Measurements from ENCODE around the gene ZNF445.
A peak's percentile ranks its signal among the peaks of the same experiment; 100 is the strongest.

Gene ZNF445

DNA sequence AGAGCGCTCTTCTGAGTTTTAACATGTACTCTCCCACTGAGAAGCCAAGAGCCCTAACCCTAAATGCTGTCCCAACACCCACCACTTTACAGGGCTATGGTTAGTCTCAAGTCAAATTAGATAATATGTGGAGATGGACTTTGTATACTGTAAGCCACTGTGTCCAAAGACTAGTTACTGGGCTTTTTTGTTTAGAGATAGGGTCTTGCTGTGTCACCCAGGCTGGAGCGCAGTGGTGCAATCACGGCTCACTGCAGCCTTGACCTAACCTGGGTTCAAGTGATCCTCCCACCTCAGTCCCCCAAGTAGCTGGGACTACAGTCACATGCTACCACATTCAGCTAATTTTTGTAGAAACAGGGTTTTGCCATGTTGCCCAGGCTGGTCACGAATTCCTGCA is 23.2 kb downstream of the ZNF445 start:
- Histone ChIP-seq H3K4me3 (no peak overlapping the region), H3K36me3 (ENCODE audit: insufficient read depth, low read length) (peaks cover 81% of the 10 kb centered on the region), H3K27ac (no peak overlapping the region), H3K9me3 (ENCODE audit: low read depth, low read length) (no peaks in the 10 kb centered on the region), H3K9ac (ENCODE audit: insufficient read length) (no peak overlapping the region)
- TF ChIP-seq EZH2 (IDR thresholded peaks at IDR 0.05) (no peak), FOXP2 (optimal IDR thresholded peaks at IDR 0.05; ENCODE audit: control extremely low read depth, extremely low read length, insufficient read depth) (no peak)
- no peak for DNase-seq (ENCODE audit: low read depth, low spot score)

- Histone ChIP-seq H3K9ac (ENCODE audit: insufficient read length) (no peak overlapping the region), H3K9me3 (ENCODE audit: low read depth, low read length) (no peaks in the 10 kb centered on the region), H3K27ac (no peak overlapping the region), H3K36me3 (ENCODE audit: insufficient read depth, low read length) (peaks cover 94% of the 10 kb centered on the region), H3K4me3 (no peak overlapping the region)
- no peak for TF ChIP-seq POLR2AphosphoS5 (IDR thresholded peaks at IDR 0.05; ENCODE audit: borderline replicate concordance, low read depth, low read length)
- no peak for TF ChIP-seq EZH2 (IDR thresholded peaks at IDR 0.05)
- no peak for DNase-seq (ENCODE audit: low read depth, low spot score)
Measured at GRCh38 chr3:44451441-44451840, 26.0 kb downstream of the ZNF445 start.

- no peak overlapping the region for H3K9ac ChIP-seq (ENCODE audit: insufficient read length)
- H3K27ac ChIP-seq, result no peak overlapping the region
- DNase-seq (ENCODE audit: low read depth, low spot score), result no peak
- H3K4me3 ChIP-seq, result no peak overlapping the region
- no peak for TF ChIP-seq POLR2AphosphoS5 (IDR thresholded peaks at IDR 0.05; ENCODE audit: borderline replicate concordance, low read depth, low read length)
- TF ChIP-seq FOXP2 (optimal IDR thresholded peaks at IDR 0.05; ENCODE audit: control extremely low read depth, extremely low read length, insufficient read depth), result no peak
- no peak for TF ChIP-seq EZH2 (IDR thresholded peaks at IDR 0.05)
- H3K36me3 ChIP-seq (ENCODE audit: insufficient read depth, low read length), result peaks cover 66% of the 10 kb centered on the region
- no peaks in the 10 kb centered on the region for H3K9me3 ChIP-seq (ENCODE audit: low read depth, low read length)
Measured at GRCh38 chr3:44446929-44447328, 30.5 kb downstream of the ZNF445 start.

DNA sequence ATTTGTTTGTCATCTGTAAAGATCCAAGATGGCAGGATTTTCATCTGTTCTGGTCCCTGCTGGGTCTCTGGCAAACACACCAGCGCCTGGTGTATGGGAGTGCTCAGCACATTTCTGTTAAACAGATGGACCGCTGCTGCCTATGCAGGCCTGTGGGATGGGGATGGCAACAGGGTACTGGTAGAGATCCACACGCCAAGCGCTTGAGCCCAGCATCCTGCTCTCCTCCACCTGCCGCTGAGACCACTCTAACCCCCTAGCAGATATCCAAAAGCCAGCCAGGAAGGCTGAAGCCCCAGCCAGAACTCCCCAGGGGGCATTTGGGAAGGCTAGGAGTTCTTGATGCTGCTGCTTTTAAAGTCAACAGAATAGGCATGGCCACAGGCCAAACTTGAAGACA is 31.7 kb downstream of the ZNF445 start:
- TF ChIP-seq POLR2AphosphoS5 (IDR thresholded peaks at IDR 0.05; ENCODE audit: borderline replicate concordance, low read depth, low read length), result no peak
- TF ChIP-seq EZH2 (IDR thresholded peaks at IDR 0.05), result no peak
- no peak for TF ChIP-seq FOXP2 (optimal IDR thresholded peaks at IDR 0.05; ENCODE audit: control extremely low read depth, extremely low read length, insufficient read depth)

DNA sequence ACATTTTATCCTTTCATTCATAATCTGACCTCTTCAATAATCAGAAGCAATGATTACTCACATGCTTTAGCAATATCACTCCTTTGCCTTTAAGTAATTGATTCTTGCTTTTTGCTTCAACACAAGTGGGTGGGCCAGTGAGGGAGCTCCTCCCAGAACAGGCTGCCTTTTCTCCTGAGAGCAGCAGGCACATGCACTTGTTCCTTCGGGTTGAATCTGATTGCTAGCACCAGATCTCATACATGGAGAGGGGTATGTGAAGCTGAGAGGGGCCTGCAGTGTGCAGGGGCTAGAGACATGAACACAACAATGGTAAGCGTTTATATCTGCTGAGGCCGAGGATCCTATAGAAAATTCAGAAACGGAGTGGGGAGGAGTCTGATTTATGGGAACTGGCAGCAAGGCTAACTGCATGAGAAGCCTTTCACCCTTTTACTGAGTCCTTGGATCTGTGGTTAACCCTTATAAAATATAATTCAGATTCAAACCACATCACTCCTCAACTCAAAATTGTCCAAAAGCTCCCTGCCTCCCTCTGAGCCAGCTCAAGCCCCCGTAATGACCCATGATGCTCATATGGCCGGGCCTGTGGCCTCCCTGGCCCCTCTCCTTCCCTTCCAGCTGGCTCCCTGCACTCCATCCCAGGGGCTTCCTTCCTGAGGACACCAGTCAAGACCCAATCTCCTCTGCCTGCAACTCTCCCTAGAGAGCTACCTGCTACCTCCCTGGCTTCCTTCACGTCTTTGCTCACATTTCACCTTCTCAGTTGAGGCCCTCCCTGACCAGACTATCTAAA is 32.4 kb downstream of the ZNF445 start:
- peaks cover 48% of the 10 kb centered on the region for H3K36me3 ChIP-seq (ENCODE audit: insufficient read depth, low read length)

More for the DNA sequence above, 31.7 kb downstream of the ZNF445 start:
- no peak for DNase-seq (ENCODE audit: low read depth, low spot score)
- Histone ChIP-seq H3K4me3 (no peak overlapping the region), H3K9ac (ENCODE audit: insufficient read length) (no peak overlapping the region), H3K9me3 (ENCODE audit: low read depth, low read length) (no peaks in the 10 kb centered on the region), H3K27ac (no peak overlapping the region), H3K36me3 (ENCODE audit: insufficient read depth, low read length) (peaks cover 54% of the 10 kb centered on the region)

GRCh38 chr3:44444437-44444836 is 33.0 kb downstream of the ZNF445 start:
- no peaks in the 10 kb centered on the region for H3K9me3 ChIP-seq (ENCODE audit: low read depth, low read length)
- peaks cover 41% of the 10 kb centered on the region for H3K36me3 ChIP-seq (ENCODE audit: insufficient read depth, low read length)
- H3K9ac ChIP-seq (ENCODE audit: insufficient read length), result no peak overlapping the region
- no peak for DNase-seq (ENCODE audit: low read depth, low spot score)
- H3K4me3 ChIP-seq, result no peak overlapping the region
- no peak overlapping the region for H3K27ac ChIP-seq
- TF ChIP-seq EZH2 (IDR thresholded peaks at IDR 0.05) (no peak), FOXP2 (optimal IDR thresholded peaks at IDR 0.05; ENCODE audit: control extremely low read depth, extremely low read length, insufficient read depth) (no peak), POLR2AphosphoS5 (IDR thresholded peaks at IDR 0.05; ENCODE audit: borderline replicate concordance, low read depth, low read length) (no peak)

More for the DNA sequence above, 32.4 kb downstream of the ZNF445 start:
- Histone ChIP-seq H3K4me3 (no peak overlapping the region), H3K27ac (no peak overlapping the region), H3K9me3 (ENCODE audit: low read depth, low read length) (no peaks in the 10 kb centered on the region), H3K9ac (ENCODE audit: insufficient read length) (no peak overlapping the region)
- no peak for TF ChIP-seq EZH2 (IDR thresholded peaks at IDR 0.05)
- no peak for TF ChIP-seq POLR2AphosphoS5 (IDR thresholded peaks at IDR 0.05; ENCODE audit: borderline replicate concordance, low read depth, low read length)
- TF ChIP-seq FOXP2 (optimal IDR thresholded peaks at IDR 0.05; ENCODE audit: control extremely low read depth, extremely low read length, insufficient read depth), result no peak
- DNase-seq (ENCODE audit: low read depth, low spot score), result no peak

DNA sequence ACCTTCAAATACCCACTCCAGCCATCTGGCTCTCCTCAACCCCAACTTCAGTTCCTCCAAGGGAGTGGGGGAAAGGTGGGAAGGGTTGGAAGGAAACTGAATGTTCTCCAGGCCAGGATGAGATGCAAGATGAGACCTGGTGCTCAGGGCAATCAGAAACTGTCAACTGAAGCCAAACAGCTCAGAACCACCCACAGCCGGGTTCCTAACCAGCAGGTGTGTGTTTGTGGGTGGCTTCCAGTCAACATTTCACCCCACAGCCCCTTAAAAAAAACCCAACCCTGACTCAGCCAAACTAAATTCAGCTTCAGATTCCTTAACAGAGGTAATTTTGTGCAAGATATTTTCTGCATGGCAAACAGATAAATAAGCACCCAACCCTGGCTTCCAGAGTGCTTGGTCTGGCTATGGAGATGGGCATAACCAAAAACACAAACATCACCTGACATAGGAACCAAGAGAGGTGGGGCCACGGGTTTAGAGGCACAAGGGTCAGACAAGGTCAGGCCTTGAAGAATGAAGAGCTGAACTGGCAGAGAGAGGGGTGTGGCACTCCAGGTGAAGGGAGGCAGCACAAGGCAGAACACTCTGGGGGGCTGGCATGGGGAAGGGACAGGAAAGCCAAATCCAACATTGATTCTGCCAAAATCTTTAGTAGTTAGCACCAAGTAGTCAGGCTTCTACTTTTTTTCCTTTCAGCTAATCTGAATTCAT is 34.7 kb downstream of the ZNF445 start:
- H3K36me3 ChIP-seq (ENCODE audit: insufficient read depth, low read length), result peaks cover 24% of the 10 kb centered on the region
- DNase-seq (ENCODE audit: low read depth, low spot score), result no peak
- no peaks in the 10 kb centered on the region for H3K9me3 ChIP-seq (ENCODE audit: low read depth, low read length)
- TF ChIP-seq FOXP2 (optimal IDR thresholded peaks at IDR 0.05; ENCODE audit: control extremely low read depth, extremely low read length, insufficient read depth) (no peak), POLR2AphosphoS5 (IDR thresholded peaks at IDR 0.05; ENCODE audit: borderline replicate concordance, low read depth, low read length) (no peak), EZH2 (IDR thresholded peaks at IDR 0.05) (no peak)
- H3K4me3 ChIP-seq, result no peak overlapping the region
- H3K9ac ChIP-seq (ENCODE audit: insufficient read length), result no peak overlapping the region
- no peak overlapping the region for H3K27ac ChIP-seq

DNA sequence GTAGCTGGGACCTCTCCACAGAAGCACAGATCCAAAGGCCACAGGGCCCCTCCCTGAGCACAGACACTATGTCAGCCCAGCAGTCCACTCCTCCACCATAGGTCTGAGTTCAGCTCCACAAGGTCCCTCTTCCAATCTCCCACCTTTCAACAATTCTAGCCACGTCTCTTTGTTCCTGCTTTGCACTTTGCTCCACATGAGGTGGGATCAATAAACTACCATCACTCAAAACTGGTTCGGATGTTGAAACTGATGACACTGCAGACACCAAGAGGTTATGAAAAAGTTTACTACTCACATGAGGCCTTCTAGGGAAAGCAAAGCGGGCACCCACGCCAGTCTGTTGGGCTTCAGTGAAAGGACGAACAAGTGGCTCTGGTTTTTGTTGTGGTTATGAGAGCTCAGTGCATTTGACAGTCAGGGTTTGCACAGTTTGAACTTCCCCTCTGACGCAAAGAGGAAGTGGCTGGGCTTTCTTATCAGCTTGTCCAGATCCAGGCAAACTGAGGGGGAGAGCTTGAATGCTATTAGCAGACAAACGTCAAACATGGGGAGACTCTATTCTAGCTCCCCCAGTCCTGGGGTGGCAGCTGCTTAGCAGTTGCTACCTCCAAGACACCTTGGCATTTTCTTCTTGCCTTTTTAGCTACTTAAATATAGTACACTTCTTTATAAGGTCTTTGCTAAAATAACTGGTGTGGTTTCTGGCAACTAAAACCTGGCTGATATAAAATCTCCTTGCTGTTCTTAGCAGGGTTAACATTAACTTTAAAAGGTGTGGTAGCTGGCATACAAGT is 37.8 kb downstream of the ZNF445 start:
- no peak overlapping the region for H3K4me3 ChIP-seq
- TF ChIP-seq EZH2 (IDR thresholded peaks at IDR 0.05), result no peak
- no peak for TF ChIP-seq POLR2AphosphoS5 (IDR thresholded peaks at IDR 0.05; ENCODE audit: borderline replicate concordance, low read depth, low read length)
- TF ChIP-seq FOXP2 (optimal IDR thresholded peaks at IDR 0.05; ENCODE audit: control extremely low read depth, extremely low read length, insufficient read depth), result no peak
- peaks cover 5% of the 10 kb centered on the region; the same call in 1 of the 2 replicates for H3K36me3 ChIP-seq (ENCODE audit: insufficient read depth, low read length)
- no peak overlapping the region for H3K9ac ChIP-seq (ENCODE audit: insufficient read length)
- DNase-seq (ENCODE audit: low read depth, low spot score), result no peak
- no peaks in the 10 kb centered on the region for H3K9me3 ChIP-seq (ENCODE audit: low read depth, low read length)
- 0 out of 2 replicates have a peak overlapping the region, but pooled peaks have one; percentile 13 for H3K27ac ChIP-seq
